Choroid plexus epithelial cell (primary cell): ENCODE results near the gene EEF2K.

Experiments
- DNase-seq: peaks from one replicate; pipeline ENCODE4 v3.0.0-alpha.2; 2010; ENCODE audit warnings: low read depth
- H3K4me3 ChIP-seq: 2 replicates; pipeline ENCODE4 v1.5.1; 2011; ENCODE audit warnings: low read depth, mild to moderate bottlenecking, control low read depth, low read length, moderate library complexity
- CTCF ChIP-seq: conservative IDR thresholded peaks from 2 replicates; pipeline ENCODE4 v1.5.1; 2011; ENCODE audit warnings: low read depth, mild to moderate bottlenecking, control low read depth, inconsistent platforms, low read length, moderate library complexity

The EEF2K gene

GRCh38 chr16:22293137-22294106, 87.3 kb downstream of the EEF2K start:
- no peak for DNase-seq
- no peak for TF ChIP-seq CTCF
- H3K4me3 ChIP-seq: no peak overlapping the region

- H3K4me3 ChIP-seq: peak overlapping the region; percentile 92
- TF ChIP-seq CTCF: no peak
- DNase-seq: no peak
Measured at GRCh38 chr16:22296225-22297113, 90.4 kb downstream of the EEF2K start.

DNA sequence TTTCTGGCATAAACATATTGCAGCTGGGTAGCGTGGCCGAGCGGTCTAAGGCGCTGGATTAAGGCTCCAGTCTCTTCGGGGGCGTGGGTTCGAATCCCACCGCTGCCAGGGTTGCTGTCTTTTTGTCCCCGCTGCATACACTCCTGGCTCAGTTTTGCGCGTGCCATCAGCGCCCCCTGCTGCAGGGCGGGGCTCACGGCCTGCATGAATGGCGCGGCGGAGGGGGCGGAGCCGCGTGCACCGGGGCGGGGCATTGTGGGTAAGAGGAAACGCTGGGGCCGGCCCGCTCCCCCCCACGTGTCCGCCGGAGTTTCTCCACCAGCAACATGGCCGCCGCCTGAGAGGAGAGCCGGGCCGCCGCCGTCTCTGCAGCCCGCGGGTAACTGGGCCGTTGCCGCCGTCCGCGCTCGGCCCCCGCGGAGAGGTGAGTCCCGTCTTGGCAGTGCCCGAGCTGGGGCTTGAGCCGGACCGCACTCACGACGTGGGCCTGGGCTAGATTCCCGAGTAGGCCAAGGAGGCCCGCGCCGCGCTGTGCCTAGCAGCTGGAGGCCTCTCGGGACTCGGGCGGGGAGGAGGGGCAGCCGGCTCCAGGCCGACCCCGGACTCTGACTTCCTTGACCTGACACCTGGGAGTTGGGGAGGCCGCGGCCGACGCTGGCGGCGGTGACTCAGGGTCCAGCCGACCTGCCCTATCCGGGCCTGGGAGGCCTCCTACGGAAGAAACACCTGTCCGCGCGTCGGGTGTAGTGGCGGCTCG, 91.2 kb downstream of the EEF2K start, which contains the start of gene POLR3E:
Gene POLR3E (plus strand): TSS at position 296 of the 757 bp plus-strand sequence. CDS start 5,560 bp downstream, outside the sequence.
- peak within 1 kb of the TSS; percentile 92 for H3K4me3 ChIP-seq
- peak; percentile 75 for TF ChIP-seq CTCF
- peak; percentile 99 for DNase-seq

- no peak for TF ChIP-seq CTCF
- DNase-seq: peak; percentile 96
- peak overlapping the region; percentile 92 for H3K4me3 ChIP-seq
Measured at GRCh38 chr16:22297871-22298733, 92.0 kb downstream of the EEF2K start.

- no peak for TF ChIP-seq CTCF
- no peak for DNase-seq
- no peak overlapping the region for H3K4me3 ChIP-seq
Measured at GRCh38 chr16:22299036-22299435, 93.0 kb downstream of the EEF2K start.
